OCI-LY3 (cell line): Measurements from ENCODE around the gene LIPG.

Source experiments
- EZH2phosphoT487 ChIP-seq: fragments of 200-600 bp; shearing (Covaris generic); IDR thresholded peaks from 2 replicates; pipeline ENCODE4 v1.6.1; 2018; ENCODE audit warnings: antibody characterized with exemption, mixed run types, low read depth
- TF ChIP-seq, protein P1 (sequence below): fragments of 200-600, 300-600 bp; sonication (generic); IDR thresholded peaks from 2 replicates; pipeline ENCODE4 v1.5.1; 2014; ENCODE audit warnings: antibody characterized with exemption, low read length, low read depth

- TF ChIP-seq, protein P1, sequence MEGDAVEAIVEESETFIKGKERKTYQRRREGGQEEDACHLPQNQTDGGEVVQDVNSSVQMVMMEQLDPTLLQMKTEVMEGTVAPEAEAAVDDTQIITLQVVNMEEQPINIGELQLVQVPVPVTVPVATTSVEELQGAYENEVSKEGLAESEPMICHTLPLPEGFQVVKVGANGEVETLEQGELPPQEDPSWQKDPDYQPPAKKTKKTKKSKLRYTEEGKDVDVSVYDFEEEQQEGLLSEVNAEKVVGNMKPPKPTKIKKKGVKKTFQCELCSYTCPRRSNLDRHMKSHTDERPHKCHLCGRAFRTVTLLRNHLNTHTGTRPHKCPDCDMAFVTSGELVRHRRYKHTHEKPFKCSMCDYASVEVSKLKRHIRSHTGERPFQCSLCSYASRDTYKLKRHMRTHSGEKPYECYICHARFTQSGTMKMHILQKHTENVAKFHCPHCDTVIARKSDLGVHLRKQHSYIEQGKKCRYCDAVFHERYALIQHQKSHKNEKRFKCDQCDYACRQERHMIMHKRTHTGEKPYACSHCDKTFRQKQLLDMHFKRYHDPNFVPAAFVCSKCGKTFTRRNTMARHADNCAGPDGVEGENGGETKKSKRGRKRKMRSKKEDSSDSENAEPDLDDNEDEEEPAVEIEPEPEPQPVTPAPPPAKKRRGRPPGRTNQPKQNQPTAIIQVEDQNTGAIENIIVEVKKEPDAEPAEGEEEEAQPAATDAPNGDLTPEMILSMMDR = no peak
- no peak for TF ChIP-seq EZH2phosphoT487
Observed at GRCh38 chr18:49561289-49562193, at the start of gene LIPG.
